Smooth muscle cell of the brain vasculature (primary cell): Measurements from ENCODE around the gene DMBT1.

Source experiments
- DNase-seq: peaks from one replicate; pipeline ENCODE4 v3.0.0-alpha.2; 2012; ENCODE audit warnings: low read depth, low spot score

Gene DMBT1

DNA sequence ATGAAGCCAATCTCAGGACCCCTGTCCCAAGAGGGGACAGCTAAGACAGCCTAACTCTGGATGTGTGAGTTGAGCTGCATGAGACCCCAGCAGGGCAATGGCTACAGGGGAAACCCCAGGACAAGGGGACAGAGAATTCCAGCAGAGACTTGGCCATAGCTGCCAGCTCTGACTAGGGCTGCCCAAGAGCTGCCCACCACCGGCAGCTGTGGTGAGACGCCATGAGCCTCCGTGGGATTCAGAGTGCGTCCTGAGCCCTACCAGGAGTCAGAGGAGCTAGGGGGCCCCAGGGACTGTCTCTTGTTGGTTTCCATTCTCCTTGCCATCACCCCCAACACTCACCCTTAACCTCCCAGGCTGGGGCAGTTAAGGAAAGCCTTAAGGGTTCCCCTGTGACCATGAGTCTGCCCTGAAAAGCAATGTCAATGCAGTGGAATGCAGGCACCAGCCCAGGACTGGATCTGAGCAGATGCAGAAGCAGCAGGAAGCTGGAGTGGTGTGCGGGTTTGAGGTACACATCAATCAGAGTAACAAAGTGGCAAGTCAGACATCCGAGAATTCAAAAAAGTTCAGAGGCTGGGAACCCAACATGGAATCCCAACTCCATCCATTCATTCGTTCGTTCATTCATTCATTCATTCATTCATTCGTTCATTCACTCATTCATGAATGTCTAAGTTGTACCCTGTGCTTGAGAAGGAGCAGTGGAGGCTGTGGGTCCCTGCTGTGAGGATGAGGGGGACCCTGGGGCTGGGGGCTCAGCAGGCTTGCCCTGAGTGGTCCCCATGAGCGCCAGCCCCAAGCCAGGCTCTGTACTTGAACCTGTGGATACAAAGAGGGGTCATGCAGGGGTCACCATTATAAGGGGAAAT lies 86.2 kb downstream of the DMBT1 start:
- no peak for DNase-seq

DNA sequence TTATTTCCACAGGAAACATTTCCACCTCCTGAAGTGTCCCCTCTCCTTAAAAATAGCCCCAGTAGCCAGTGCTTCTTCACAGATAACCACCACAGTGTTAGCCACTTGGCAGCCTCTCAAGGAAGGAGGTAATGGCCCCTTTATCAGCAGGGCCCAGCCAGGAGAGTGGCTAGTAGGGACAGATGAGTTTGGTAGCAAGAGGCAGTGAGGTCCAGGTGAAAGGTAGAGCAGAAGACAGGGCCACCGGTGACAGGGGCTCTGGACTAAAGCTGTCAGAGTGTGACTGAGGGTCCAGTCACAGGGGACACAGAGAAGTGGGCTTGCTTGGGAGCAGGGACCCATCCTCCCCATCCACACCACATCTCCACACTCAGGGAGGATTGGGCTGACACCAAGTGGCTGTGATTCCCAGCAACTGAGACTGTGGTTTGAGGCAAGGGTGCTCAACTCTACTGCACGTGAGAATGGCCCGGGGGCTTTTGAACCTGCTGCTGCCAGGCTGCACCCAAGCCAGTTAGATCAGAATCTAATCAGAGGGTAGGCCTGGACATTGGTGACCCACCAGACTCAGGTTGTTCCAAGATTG lies 86.9 kb downstream of the DMBT1 start:
- no peak for DNase-seq

DNA sequence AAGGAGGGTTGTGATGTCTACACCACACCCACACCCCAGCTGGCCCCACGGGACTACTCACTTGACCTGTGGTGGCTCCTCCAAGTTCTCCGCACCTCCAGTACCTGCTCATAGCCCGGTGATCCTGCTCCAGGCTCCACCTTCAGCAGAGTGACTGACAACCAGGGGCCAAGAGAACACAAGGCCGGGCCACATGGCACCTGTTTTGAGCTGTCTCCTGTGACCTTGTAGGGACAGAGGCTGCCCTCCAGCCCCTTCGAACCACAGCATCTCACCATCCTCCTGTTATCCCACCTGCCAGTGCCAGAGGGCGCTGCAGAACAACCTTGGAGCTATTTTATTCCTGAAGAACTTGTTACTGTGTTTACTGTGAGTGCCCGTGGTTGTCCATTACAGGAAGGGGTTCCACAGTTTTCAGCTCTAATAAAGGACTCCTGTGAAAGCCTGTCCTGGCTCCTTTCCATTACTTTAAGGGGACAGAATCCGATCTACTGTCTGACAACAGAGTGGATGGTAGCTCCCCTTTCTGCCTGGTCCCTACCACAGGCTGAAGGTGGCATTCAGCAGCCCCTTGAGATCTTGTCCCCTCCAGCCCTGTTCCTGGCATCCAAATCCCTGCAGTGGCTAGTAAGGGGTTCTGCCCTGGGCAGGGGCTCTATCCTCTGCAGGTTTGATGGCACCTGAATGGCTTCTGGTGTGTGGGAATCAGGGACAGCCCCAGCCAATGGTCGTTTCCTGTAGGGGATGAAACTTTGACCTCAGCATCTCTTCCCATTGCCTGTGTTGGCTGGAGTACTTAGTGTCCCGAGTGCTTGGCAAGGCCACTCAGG lies 88.3 kb downstream of the DMBT1 start:
- DNase-seq = peak; percentile 15

DNA sequence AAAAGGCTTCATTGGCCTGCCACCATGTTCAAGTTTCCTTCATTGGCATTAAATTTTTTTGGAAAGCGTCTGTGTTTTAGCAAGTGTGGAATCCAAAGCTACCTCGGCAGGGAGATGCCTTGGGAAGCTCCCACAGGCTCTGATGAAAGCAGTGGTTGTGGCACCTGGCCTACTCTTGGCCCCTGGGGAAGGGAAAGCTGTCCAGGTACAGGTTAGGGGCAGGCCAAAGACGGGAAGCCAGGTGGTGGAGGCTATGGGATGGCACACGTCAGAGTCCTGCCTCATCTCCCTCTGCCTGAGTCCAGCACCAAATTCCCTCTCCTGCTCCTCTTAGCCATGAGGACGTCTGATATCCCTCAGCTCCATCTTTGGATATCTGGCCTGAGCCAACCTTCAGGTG lies 89.3 kb downstream of the DMBT1 start:
- DNase-seq = no peak

DNA sequence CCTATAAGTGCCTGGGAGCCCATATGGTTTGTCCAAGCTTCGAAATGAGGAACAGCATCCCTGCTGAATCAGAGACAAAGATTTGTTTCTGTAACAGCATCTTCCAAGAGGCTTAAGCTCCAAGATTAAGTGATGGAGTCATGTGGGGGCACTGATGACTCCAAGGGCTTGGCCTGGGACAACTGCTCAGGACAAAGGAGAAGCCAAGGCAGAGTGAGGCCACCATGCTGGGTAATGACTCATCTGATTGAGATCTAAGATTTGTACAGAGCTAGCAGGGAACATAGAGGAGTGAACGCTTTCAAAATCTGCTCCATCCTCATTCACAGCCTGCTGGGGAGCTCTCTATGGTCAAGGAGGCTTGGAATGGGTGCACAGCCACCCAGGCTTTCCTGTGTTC lies 89.8 kb downstream of the DMBT1 start:
- no peak for DNase-seq

DNA sequence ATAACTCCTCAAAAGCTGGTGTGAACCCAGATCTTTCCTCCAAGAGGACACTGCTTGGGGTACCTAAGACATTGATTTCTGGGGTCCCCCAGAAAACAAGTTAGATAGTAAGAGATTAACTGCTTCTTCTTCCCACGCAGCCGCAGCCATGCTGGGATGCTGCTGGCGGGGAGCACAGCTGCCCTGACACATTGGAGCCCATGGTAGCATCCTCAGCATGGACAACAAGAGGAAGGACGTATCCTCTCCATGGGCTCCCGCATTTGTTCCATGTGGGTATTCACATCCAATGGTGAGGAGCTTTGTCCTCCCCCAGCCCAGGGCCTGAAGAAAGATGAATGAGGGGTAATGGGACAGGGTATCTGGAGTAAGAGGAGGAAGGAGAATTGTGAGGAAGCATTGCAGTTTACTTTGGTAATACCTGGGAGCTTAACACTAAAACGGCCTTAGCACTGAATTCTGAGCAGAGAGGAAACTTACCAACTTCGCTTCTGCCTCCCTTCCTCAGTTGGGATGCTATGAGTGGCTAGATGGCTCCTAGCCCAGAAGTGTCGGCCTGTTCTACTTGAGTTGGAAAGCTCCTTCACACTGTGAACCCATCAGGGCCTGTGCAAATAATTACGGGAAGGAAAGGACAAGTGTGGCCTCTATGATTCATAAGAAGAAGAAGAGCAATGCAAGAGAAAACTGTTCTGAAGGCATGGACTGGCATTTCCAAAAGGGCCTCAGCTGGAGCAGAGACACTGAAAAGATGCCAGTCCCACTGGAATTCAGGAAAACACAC lies 95.2 kb downstream of the DMBT1 start:
- no peak for DNase-seq

DNA sequence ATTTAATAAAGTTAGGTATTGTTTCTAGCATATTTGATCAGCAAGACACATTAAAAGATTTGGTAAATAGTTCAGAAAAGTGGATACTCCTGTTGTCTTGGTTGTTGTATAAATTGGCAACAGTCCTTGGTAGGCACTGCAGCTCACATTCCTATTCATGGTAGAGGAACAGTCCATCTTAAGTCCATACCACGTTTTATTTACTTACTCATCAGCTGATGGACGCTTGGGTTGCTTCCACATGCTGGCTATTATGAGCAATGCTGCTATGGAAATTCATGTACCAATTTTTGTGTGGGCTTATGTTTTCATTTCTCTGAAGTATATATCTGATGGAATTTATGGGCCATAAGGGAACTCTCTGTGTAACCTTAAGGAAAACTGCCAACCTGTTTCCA lies 95.8 kb downstream of the DMBT1 start:
- DNase-seq = no peak

DNA sequence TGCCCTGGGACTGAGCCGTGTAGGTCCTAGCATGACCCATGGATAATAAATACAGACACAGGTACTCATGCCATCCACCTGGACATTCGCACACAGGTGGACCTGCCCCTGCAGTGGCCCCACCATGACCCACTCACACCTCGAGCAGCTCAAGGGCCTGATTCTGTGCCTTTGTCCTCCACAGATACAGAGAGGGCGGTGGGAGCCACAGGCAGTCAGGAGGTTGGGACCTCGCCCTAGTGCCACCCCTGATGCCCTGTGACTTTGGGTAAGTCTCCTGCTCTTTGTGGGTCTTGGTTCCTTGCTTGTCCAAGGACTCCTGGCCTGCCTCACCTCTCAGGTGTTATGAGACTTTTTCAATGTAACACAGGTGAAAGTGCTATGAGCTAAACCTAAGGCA lies 96.2 kb downstream of the DMBT1 start:
- DNase-seq = no peak

DNA sequence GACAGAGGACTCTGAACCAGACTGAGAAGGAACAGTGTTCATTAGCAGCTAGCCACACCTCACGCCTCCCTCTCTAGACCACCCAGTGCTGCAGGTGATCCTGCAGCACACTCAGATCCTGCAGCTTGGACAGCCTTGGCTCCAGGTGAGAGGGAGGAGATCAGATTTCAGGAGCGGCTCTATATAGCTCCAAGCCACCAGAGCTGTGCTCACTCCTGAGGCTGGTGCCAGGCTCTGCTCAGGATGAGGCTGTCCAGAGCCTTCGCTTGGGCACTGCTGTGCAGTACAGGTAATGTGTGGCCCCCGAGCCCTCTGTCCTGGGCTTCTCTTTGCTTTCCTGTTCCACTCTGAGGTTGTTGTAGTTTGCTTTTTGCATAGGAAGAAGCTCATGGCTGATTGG lies 96.7 kb downstream of the DMBT1 start:
- no peak for DNase-seq

DNA sequence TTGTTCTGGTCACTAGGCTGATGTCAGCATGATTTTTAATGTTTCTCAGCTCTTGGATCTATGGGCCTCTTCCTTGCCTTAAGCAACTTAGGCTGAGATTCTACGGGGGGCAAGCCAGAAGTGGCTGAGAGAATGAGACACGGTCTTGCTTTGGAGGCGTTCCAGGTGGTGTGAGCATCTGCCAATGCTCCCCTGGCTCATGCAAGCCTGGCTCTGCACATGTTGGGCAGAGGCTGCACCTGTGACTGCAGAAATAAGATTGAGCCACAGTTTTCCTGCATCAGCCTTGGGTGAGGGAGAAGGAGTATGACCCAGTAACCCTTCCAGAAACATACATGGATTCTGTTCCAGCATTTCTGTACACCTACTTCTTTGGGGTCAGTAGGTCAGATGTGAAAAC lies 97.2 kb downstream of the DMBT1 start:
- no peak for DNase-seq

DNA sequence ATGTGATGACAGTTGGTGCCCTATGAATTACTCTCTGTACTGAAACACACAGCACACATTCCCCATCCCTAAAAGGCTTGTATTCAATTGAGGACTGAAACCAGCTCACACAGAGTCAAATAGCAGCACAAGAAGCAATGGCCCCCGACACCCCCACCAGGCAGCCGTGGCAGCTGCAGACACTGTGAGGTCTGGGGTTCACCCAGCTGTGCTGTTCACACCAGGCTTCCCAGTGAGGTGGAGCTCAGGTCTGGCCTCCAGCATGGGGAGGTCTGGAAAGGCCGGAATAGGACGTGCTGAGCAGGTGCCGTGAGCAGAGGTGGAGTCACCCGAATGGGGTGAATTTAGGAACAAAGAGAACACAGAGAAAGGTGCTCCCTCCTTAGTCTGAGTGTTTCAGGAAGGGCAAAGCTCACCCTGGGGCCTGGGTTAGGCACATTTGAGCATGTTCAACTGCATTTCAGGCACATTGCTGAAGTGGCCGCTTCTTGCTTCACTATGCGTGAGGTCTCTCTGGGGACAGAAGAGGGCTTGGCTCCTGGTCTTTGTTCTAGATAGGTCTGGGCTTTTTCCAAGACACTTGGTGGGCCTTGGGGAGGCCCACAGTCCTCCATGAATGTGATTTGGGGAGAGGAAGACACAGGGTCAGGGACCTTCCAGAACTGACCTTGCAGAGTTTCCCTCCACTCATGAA lies 97.9 kb downstream of the DMBT1 start:
- no peak for DNase-seq

DNA sequence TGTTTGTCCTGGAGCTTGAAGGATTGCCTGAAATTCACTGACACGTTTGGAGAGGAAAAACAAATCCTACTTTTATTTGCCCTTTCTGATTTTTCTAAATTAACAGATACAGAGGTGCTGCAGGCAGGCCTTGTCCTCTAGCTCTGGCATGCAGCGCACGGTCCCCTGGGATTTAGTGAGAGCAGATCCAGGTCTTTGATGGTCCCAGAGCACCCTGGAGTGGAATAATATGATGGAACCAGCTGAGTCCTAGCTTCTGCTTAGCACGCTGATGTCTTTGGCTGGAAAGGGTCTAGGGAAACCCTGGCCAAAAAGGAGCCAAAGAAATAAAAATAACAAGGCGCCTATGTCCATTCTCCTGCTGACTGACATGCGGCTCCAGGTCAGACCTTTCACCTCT lies 98.6 kb downstream of the DMBT1 start:
- no peak for DNase-seq

DNA sequence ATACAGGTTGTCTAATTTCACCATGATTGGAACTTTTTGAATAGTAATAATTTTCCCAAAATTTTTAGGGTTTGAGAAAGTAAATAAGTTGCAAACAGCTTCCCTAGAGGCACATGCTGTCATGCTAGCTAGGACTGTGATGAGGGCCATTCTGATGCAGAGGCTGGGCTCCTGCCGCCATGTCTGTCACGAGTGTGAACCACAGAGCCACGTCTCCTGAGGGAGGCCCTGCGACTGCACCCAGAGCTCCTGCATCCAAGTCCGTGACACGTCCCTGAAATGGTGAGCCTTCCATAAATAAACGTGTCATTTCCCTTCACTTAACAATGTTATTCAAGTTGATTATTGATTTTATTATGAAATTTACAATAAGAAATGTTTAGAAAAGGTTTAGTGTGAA lies 99.1 kb downstream of the DMBT1 start:
- DNase-seq = no peak

DNA sequence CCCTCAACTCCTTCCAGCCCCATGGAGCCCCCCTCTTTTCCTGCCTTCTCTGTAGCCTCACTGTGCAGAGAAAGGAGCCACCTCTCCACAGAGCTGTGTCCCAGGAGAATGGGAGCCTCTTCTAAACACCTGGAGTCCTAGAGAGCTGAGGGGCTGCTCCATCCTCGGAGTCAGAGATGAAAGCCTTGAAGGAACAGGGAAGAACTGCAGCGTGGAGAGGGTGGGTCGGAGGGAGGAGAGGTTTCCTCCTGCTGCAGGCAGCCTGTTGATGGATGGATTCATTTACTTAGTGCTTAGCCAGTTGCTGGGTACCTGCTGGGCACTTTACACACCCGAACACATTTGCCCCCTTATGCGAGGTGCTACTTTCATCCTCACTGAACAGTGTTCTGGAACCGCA lies 100.1 kb downstream of the DMBT1 start:
- no peak for DNase-seq

DNA sequence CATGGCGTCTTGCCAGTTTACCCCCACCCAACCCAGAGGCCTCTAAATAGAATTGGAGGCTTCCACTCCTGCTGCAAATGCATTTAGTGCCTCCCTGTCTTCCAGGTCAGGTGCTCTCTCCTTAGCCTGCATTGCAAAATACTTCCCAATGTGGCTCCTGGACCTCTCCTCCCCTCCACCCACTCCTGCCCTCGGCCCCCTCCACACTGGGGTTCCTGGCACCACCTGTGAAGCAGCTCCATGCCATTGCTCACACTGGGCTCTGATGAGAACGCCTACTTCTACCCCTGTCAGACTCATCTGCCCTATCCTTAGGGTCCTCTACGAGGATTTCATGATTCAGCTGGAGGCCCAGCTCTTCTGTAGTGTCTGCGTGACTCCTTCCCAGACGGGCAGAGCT lies 101.7 kb downstream of the DMBT1 start:
- DNase-seq = no peak

DNA sequence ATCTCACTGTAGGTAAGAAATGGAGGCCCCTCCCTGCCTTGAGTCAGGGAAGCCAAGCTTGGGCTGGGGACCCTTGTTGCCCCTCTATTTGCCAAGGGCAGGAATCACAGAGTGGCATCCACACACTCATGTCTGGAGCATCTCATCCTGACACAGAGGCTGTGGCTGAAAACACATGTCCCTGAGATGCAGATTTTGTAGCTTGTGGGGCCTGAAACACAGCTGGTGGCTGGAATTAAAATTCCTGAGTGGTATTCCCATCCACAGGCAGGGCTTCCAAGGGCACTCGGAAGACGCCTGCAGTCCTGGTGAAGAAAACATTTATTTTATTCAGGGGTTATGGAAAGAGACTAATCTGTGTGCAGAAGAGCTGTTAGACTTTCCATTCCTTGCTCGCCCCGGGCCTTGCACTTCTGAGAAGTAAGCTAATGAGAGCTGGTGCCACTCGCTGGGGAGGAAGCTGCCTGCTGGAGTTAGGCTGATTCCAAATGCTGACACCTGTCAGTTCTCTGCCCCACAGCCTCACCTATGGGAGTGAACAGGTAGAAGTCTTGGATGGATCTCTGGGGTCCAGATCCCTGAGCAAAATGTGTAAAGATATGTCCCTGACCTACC lies 103.1 kb downstream of the DMBT1 start:
- DNase-seq = no peak

DNA sequence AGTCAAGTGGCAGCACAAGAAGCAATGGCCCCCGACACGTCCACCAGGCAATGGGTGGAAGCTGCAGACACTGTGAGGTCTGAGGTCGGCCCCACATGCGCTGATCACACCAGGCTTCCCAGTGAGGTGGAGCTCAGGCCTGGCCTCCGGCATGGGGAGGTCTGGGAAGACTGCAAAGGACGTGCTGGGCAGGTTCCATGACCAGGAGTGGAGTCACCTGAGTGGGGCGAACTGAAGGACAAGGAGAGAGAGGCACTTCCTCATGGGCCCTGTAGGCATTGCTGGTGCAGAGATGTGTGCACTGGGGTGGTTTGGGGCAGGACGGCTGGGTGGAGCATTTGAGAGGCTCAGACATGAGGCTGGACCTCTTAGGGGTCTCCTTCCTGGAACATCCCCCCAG lies 103.9 kb downstream of the DMBT1 start:
- no peak for DNase-seq

DNA sequence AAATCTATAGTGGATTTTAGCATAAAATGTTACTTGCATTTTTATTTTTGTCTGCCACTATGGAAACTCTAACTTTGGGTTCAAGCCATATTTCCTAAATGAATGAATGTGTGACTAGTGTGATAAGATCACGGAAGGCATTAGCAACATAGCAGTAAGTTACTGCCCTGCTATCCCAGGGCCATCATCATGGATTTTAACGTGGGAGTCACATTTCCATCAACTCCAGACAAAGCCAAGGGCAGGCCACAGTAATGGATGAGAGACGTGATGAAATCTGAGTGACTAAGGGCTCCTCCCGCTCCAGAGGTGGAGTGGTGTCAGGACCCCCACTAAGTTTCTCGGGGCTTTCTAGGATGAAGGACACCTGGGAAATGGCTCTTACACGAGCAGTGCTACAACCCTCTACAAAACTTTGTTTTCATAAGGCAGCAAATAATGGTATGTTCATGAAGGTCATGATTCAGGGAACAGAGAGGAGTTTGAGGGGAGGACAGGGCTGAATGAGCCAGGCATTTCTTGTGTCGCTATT lies 104.8 kb downstream of the DMBT1 start:
- DNase-seq = no peak

DNA sequence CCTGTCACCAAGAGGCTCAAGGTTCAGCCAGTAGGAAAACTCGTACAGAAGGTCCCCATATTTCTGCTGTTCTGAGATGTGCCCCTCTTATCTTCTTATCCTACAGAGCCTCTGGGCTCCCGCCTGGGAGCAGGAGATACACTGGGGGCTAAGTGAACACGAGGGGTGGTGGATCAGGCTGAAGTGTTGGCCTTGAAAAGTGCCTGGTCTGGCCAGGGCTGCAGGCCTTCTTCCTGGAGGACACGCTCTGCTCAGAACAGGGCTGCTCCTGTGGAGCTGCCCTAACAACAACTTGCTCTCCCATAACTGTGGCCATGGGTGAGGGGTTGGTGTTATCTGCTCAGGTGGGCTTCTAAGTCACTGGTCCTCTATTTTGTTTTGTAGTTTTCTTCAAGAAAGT lies 105.4 kb downstream of the DMBT1 start:
- DNase-seq = no peak

DNA sequence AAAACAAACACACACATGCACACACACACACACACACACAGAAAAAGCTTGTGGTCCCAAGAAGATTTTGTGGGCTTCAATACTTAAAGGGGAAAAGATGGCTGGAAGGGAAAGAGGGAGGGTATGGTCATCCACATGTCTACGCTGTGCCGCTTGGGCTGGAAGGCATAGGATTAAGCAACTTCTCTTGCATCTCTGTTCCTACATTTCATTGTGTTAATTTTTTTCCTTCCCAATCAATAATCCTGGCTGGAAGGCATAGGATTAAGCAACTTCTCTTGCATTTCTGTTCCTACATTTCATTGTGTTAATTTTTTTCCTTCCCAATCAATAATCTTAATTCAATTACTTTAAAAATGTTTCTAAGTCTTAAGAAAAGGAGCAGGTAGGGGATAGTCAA lies 108.5 kb downstream of the DMBT1 start:
- no peak for DNase-seq

DNA sequence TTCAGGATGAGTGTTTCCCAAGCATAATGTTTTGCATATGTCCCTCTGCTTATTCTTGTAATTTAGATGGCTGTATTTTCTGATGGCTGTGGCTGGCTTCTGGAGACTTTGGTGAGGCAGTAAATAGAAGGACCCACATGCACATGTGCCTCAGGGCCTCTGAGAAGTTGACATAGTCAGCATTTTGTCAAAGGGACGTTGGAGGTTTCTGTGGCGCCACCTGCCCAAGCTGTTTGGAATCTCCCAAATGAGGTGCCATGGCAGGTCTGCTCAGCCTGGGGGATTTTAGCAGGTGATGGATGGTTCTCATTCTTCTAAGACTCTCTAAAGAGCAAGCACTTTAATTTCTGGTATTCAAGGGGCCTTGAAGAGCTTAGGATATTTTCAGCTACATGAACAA lies 109.3 kb downstream of the DMBT1 start:
- DNase-seq = no peak
